GM12875 (cell line): ENCODE results near the gene CDH13.

ENCODE experiments used
- H3K4me3 ChIP-seq: one replicate; pipeline ENCODE4 v1.5.1; 2011; ENCODE audit warnings: low read depth, low read length, control low read depth
- TF ChIP-seq, protein P1 (sequence below): IDR thresholded peaks from 2 replicates; pipeline ENCODE4 v1.5.1; 2011; ENCODE audit warnings: low read depth, mild to moderate bottlenecking, control low read depth, inconsistent platforms, low read length, moderate library complexity, borderline replicate concordance; ENCODE audit not compliant: insufficient read depth

CDH13 gene

DNA sequence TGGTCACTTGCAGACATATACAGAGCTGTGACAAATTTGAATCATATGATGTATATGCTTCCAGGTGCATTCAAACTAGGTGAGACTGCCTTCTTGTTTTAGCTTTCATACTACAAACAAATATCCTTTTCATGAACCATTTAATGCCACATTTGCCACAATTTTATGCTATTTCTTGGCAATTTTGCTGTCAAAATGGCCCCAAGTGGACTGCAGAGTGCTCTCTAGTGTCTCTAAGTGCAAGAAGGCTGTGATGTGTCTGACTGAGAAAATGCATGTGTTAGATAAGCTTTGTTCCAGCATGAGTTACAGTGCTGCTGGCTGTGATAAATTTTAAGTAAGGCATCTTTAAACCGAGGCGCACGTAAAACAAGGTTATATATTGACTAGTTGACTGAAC is 38.3 kb downstream of the CDH13 start:
- no peak overlapping the region for H3K4me3 ChIP-seq
- TF ChIP-seq, protein P1, sequence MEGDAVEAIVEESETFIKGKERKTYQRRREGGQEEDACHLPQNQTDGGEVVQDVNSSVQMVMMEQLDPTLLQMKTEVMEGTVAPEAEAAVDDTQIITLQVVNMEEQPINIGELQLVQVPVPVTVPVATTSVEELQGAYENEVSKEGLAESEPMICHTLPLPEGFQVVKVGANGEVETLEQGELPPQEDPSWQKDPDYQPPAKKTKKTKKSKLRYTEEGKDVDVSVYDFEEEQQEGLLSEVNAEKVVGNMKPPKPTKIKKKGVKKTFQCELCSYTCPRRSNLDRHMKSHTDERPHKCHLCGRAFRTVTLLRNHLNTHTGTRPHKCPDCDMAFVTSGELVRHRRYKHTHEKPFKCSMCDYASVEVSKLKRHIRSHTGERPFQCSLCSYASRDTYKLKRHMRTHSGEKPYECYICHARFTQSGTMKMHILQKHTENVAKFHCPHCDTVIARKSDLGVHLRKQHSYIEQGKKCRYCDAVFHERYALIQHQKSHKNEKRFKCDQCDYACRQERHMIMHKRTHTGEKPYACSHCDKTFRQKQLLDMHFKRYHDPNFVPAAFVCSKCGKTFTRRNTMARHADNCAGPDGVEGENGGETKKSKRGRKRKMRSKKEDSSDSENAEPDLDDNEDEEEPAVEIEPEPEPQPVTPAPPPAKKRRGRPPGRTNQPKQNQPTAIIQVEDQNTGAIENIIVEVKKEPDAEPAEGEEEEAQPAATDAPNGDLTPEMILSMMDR, result no peak

DNA sequence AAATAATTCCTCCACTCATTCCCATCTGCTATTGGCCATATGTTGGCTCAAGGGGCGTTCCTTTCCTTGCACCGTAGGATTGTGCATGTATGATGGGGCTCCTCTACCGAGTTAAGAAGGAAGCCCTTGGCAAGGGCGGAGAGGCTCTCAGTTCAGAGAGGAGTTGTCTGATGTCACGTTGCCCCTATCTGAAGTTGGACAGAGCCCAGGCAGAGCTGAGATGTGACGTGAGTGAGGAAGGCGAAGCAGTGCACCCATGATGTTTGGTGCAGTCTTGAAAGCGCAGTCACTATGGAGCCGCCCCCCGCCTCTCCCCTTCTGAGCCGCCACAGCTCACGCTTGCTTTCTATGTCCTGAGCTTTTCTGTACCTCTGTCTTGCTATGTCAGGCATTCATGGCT is 40.7 kb downstream of the CDH13 start:
- TF ChIP-seq, protein P1, result no peak
- H3K4me3 ChIP-seq, result no peak overlapping the region

DNA sequence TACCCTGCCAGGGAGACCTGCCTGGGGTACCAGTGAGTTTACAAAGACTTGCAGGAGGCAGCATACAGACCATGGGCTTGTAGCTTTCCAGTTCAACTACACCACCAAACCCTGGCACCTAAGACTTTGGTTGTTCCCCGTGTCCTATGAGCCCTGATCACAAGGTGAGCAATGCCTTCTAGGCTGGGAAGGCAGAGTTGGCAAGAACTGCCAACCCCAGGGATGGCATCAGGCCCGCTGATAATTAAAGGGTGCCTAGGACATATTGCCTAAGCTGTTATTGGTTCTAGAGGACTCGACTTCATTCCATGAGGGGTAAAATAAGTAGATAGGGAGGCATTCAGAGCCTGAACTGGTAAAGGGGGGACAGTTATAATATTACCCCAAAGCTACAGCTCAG is 41.3 kb downstream of the CDH13 start:
- TF ChIP-seq, protein P1, result no peak
- no peak overlapping the region for H3K4me3 ChIP-seq

DNA sequence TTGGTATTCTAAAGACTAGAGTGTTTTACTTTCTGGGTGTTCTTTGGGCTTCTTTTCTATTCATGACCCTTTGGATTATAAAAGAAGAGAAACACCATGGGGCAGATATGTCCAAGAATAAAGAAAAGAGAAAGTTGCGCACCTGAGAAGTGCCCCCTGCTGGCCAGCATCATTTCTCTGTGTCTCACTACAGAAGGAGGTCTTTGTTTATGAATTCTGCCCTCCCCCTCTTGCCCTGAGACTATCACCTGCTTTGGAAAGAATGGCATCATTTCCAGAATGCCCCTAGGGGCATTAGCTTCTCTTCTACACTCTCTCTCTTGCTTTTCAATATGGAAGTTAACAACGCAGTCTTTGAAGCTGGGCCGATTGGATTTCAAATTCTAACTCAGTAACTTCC is 45.0 kb downstream of the CDH13 start:
- no peak overlapping the region for H3K4me3 ChIP-seq
- TF ChIP-seq, protein P1, result peak; percentile 54; the same call in 1 of the 2 replicates

DNA sequence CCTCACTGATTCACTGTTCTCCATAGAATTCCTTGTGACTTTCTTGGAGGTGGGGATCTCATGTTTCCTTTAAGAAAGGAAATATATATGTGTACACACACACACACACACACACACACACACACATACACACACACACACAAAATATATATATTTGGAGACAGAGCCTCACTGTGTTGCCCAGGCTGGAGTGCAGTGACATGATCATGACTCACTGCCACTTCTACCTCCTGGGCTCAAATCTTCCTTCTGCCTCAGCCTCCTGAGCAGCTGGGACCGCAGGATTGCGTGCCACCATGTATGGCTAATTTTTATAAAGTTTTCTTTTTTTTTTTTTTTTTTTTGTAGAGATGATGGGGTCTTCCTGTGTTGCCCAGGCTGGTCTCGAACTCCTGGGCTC is 45.9 kb downstream of the CDH13 start:
- TF ChIP-seq, protein P1, result no peak
- H3K4me3 ChIP-seq, result no peak overlapping the region

DNA sequence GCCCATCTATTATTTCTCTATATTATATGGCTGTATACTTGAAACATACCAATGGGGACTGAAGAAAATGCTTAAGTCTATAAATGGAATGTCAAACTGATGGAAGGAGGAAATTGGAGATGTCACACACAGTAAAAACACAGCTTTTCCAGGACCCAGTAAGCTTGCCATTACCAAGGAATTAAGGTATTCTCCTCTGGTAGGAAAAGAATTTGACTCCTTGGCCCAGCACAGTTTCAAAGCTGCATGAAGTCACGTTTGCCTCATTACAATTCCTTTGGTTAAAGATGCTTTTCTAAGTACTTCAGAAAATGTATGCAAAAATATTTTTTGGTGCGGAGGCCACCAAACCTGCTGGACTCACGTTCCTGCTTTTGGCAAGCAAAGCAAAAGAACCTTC is 48.5 kb downstream of the CDH13 start:
- TF ChIP-seq, protein P1, result no peak
- H3K4me3 ChIP-seq, result no peak overlapping the region

DNA sequence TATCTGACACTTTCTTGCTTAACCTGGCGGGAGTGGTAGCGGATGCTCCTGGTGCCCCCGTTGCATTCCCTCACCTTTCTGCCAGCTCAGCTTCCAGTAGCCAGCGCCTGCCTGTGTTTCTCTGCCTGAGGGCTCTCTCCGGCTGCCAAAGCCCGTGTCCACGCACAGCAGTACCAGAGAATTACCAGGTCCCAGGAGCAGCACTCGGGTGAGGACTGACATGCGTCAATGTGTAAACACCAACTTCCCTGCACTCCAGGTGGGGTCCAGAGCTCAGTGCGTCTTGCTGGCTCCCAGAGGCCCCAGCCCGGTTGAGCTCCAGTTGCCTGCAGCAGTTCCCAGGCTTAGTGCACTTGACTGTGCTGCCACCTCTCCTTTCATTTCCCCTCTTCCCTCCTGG is 54.8 kb downstream of the CDH13 start:
- H3K4me3 ChIP-seq, result no peak overlapping the region
- TF ChIP-seq, protein P1, result no peak
